Smooth muscle cell (in vitro differentiated cells): ENCODE data around the gene CRAMP1. TPM values are rescaled to one million over a fixed set of nuclear protein-coding genes. Genes with fewer than 3 reads are reported as not detected.

Experiments
- DNase-seq: peaks from one replicate; lab custom pipeline; 2025; ENCODE audit not compliant: unreplicated experiment; lab: John Stamatoyannopoulos, UW
- H2AFZ ChIP-seq: fragments of 200-600 bp; sonication (generic); 2 replicates; pipeline ENCODE4 v1.6.0; 2016; ENCODE audit warnings: antibody characterized with exemption, low read depth, mild to moderate bottlenecking
- H3F3A ChIP-seq: fragments of 200-600 bp; sonication (generic); 2 replicates; pipeline ENCODE4 v1.6.0; 2017; ENCODE audit warnings: antibody characterized with exemption, low read depth
- H3K27ac ChIP-seq: fragments of 200-600 bp; sonication (generic); 2 replicates; pipeline ENCODE4 v1.5.1; 2016; ENCODE audit warnings: low read depth, mild to moderate bottlenecking
- H3K27me3 ChIP-seq: fragments of 200-600 bp; sonication (generic); 2 replicates; pipeline ENCODE4 v1.6.1; 2016; ENCODE audit warnings: low read depth, mild to moderate bottlenecking
- H3K36me3 ChIP-seq: fragments of 200-600 bp; sonication (generic); 2 replicates; pipeline ENCODE4 v1.5.1; 2016; ENCODE audit warnings: low read depth
- H3K4me1 ChIP-seq: fragments of 200-600 bp; sonication (generic); 2 replicates; pipeline ENCODE4 v1.5.1; 2016; ENCODE audit warnings: low read depth
- H3K4me2 ChIP-seq: fragments of 200-600 bp; sonication (generic); 2 replicates; pipeline ENCODE4 v1.6.0; 2016; ENCODE audit warnings: mild to moderate bottlenecking
- H3K4me3 ChIP-seq: fragments of 200-600 bp; sonication (generic); 2 replicates; pipeline ENCODE4 v1.5.1; 2016; ENCODE audit warnings: mild to moderate bottlenecking
- H3K79me2 ChIP-seq: fragments of 200-600 bp; sonication (generic); 2 replicates; pipeline ENCODE4 v1.6.0; 2016; ENCODE audit warnings: low read depth, mild to moderate bottlenecking
- H3K9ac ChIP-seq: fragments of 200-600 bp; sonication (generic); 2 replicates; pipeline ENCODE4 v1.6.0; 2016; ENCODE audit warnings: low read depth
- H3K9me3 ChIP-seq: fragments of 200-600 bp; sonication (generic); replicated peaks from 2 replicates; pipeline ENCODE4 v1.5.1; 2016; ENCODE audit warnings: low read depth
- H4K20me1 ChIP-seq: fragments of 200-600 bp; sonication (generic); 2 replicates; pipeline ENCODE4 v1.6.0; 2016; ENCODE audit warnings: low read depth
- CTCF ChIP-seq: fragments of 200-600 bp; sonication (generic); IDR thresholded peaks from 2 replicates; pipeline ENCODE4 v1.5.1; 2017; ENCODE audit warnings: borderline replicate concordance, mild to moderate bottlenecking, antibody characterized with exemption; ENCODE audit not compliant: insufficient read depth, poor library complexity, severe bottlenecking
- WGBS: methylation state at CpG from one replicate; pipeline ENCODE4 v1.1.7; 2016; ENCODE audit warnings: low lambda C conversion rate; 5-methylcytosine and 5-hydroxymethylcytosine counted together
- polyA plus RNA-seq: library from polyadenylated mRNA; unstranded; fragments of >200 nt; fragmentation: Nextera tagmentation; extraction: Ambion mirVana; gene quantifications from 2 replicates; pipeline ENCODE4 v1.2.1, GENCODE V29; 2016
- total RNA-seq: library from RNA; depleted of rRNA; stranded (reverse); fragments of >200 nt; gene quantifications from 2 replicates; pipeline ENCODE4 v1.2.3, GENCODE V29; 2014

CRAMP1 gene
- total and polyA plus RNA-seq, 2 experiments from 2014 or later: 7.9 to 16.5 TPM

GRCh38 chr16:1659031-1659430 lies 46.9 kb downstream of the CRAMP1 start:
- 97% methylated on average over 5 of the region's 5 CpGs for whole genome bisulfite sequencing
- Histone ChIP-seq H3K4me1 (no peaks in the 10 kb centered on the region), H3K9me3 (no peaks in the 10 kb centered on the region), H3K27ac (no peak overlapping the region), H3K27me3 (no peaks in the 10 kb centered on the region), H3K36me3 (peaks cover 7% of the 10 kb centered on the region), H2AFZ (no peak overlapping the region), H3F3A (no peaks in the 10 kb centered on the region), H3K4me3 (no peak overlapping the region), H3K9ac (no peak overlapping the region), H3K79me2 (no peaks in the 10 kb centered on the region), H4K20me1 (peaks cover 4% of the 10 kb centered on the region), H3K4me2 (no peak overlapping the region)
- no peak for TF ChIP-seq CTCF
- DNase-seq: no peak

- no peaks in the 10 kb centered on the region for H3F3A ChIP-seq
- H3K79me2 ChIP-seq: no peaks in the 10 kb centered on the region
- no peak for TF ChIP-seq CTCF
- H3K36me3 ChIP-seq: peaks cover 4% of the 10 kb centered on the region
- no peak overlapping the region for H3K27ac ChIP-seq
- H3K4me3 ChIP-seq: no peak overlapping the region
- H4K20me1 ChIP-seq: peaks cover 4% of the 10 kb centered on the region
- H3K9me3 ChIP-seq: no peaks in the 10 kb centered on the region
- 97% methylated on average over 2 of the region's 2 CpGs for WGBS
- no peaks in the 10 kb centered on the region for H3K4me1 ChIP-seq
- H3K27me3 ChIP-seq: no peaks in the 10 kb centered on the region
- H2AFZ ChIP-seq: no peak overlapping the region
- H3K4me2 ChIP-seq: no peak overlapping the region
- no peak for DNase-seq
- H3K9ac ChIP-seq: no peak overlapping the region
Measured at GRCh38 chr16:1661826-1662225, 49.7 kb downstream of the CRAMP1 start.

- 97% methylated on average over 20 of the region's 20 CpGs for WGBS
- no peak for TF ChIP-seq CTCF
- H3K36me3 ChIP-seq: peaks cover 7% of the 10 kb centered on the region
- no peak overlapping the region for H3K4me3 ChIP-seq
- DNase-seq: no peak
- no peaks in the 10 kb centered on the region for H3K79me2 ChIP-seq
- H3K4me1 ChIP-seq: no peaks in the 10 kb centered on the region
- no peak overlapping the region for H3K9ac ChIP-seq
- no peak overlapping the region for H2AFZ ChIP-seq
- no peak overlapping the region for H3K27ac ChIP-seq
- no peaks in the 10 kb centered on the region for H3K9me3 ChIP-seq
- no peak overlapping the region for H3K4me2 ChIP-seq
- H3F3A ChIP-seq: no peaks in the 10 kb centered on the region
- no peaks in the 10 kb centered on the region for H3K27me3 ChIP-seq
- H4K20me1 ChIP-seq: peaks cover 4% of the 10 kb centered on the region
Measured at GRCh38 chr16:1662543-1662942, 50.4 kb downstream of the CRAMP1 start.

GRCh38 chr16:1665829-1666228 lies 53.7 kb downstream of the CRAMP1 start:
- H3K36me3 ChIP-seq: peaks cover 10% of the 10 kb centered on the region
- WGBS: 100% methylated on average over 7 of the region's 15 CpGs
- no peak overlapping the region for H3K4me3 ChIP-seq
- no peak for DNase-seq
- no peak overlapping the region for H3K27ac ChIP-seq
- H3K9me3 ChIP-seq: no peaks in the 10 kb centered on the region
- H3K4me1 ChIP-seq: no peaks in the 10 kb centered on the region
- H3K9ac ChIP-seq: no peak overlapping the region
- no peaks in the 10 kb centered on the region for H4K20me1 ChIP-seq
- no peaks in the 10 kb centered on the region for H3K79me2 ChIP-seq
- TF ChIP-seq CTCF: no peak
- no peak overlapping the region for H2AFZ ChIP-seq
- H3K4me2 ChIP-seq: no peak overlapping the region
- no peaks in the 10 kb centered on the region for H3K27me3 ChIP-seq
- H3F3A ChIP-seq: no peaks in the 10 kb centered on the region
